NCI-H1930 (cell line): ENCODE data around the gene NME3.

Experiments
- DNase-seq, 2 experiments: peaks; one replicate each; lab custom pipeline; 2025; lab: John Stamatoyannopoulos, UW

The NME3 gene

DNA sequence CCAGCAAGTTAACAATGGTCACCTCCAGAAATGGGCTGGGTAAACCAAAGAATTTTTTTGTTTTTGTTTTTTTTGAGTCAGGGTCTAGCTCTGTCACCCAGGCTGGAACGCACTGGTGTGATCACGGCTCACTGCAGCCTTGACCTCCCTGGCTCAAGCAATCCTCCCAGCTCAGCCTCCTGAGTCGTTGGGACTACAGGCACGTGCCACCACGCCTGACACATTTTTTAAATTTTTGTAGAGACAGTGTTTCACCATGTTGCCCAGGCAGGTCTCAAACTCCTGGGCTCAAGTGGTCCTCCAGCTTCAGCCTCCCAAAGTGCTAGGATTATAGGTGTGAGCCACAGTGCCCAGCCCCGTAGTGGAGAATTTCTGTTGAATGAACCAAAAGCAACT lies 9.3 kb upstream of the NME3 start:
- no peak for DNase-seq

DNA sequence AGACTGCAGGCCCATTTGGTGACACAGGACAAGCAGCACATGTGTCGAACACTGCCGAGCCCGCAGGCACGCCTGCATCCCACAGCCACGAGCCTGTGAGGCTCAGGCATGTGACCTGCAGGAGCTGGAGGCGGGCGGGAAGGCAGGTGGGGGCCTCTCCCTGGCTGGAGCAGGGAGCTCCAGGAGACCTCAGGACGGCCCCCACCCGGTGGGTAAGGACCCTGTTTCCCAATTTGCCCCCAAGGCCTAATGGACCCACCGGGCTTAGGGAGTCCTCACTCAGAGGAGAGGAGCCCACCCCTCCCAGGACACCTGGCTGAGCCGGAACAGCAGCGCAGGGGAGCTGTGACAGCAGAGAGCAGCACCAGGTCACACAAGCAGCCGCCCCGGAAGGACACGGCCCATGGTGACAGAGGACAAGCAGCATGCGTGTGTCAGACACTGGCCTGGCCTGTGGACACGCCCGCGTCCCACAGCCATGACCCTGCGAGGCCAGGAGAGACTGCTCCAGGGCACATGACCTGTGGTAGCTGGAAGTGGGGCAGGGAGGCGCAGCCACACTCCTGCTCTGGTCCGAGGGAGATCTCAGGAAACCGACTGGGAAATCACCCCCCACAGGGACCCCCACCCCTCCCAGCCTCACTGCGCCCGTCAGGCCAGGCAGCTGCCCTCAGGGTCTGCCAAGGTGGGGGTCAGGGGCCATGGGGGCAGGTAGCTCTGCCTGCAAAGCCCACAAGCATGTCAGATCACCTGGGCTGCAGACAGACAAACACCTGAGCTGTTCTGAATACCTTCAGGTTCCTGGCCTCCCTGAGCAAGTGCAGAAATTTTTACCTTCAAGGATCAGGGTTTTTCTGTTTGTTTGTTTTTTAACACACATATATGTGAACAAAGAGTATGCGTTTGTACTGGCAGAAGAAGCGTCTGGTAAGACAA lies 8.7 kb upstream of the NME3 start:
- DNase-seq: no peak

DNA sequence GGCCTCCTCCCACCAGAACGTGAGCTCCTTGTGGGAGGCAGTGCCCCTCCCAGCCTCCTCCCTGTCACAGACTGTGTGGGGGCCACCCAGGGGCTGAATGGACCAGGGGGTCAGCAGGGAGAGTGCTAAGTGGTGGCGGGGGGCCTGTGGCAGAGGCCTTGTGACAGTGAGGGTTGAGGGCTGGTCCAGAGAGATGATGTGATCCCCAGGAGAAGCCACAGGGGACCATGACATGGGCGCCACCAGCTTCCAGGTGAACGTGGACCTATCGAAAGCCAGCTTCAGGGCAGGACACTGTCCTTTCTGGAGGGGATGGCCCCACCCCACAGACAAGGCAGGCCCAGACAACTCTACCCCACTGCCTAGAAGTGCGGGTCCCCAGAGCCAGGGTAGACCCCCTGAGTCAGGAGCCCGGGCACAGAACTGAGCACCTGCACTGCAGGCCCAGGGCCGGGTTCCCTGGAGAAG lies 7.9 kb upstream of the NME3 start:
- DNase-seq: no peak

DNA sequence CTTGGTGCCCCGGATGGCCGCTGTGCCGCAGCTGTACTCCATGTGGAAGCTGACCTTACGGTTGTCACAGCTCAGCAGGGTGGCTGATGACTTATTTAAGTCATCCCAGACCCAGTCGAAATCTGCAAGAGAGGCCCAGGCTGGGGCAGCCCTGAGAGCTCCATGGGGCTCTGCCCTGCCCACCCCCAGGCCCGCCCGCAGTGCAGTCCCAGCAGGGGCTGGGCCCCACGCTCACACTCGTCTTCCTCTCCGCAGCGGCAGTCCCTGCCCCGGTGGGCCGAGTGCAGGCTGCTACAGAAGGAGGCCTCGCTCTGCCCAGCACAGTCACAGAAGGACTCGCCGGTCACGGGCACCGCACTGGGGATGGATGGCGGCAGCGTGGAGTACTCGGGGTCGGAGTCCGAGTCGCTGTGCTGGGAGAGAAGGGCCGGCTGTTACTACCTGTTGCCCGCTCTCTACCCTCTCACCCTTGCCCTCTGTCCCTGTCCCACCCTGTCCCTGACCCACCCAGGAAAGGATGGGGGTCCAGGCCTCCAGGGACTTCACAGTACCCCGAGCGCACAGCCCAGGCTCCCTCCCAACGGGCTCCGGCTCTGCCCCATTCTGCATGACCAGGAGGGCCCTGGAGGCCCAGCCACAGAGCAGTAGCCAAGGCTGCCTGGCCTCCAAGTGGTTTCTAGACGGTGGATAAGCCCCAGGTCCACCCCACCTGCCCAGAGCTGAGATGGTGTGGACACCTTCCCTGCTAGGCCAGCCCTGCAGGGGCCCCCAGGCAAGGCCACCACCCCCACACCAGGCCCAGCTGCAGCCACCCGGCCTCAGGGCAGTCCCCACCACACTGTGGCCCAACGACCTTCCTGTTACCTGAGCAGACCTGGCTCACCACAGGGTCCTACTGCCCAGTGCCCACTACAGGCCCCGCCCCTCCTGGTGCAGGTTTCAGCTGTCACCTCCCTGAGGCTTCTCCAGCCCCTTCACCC lies 7.1 kb upstream of the NME3 start:
- DNase-seq: no peak

DNA sequence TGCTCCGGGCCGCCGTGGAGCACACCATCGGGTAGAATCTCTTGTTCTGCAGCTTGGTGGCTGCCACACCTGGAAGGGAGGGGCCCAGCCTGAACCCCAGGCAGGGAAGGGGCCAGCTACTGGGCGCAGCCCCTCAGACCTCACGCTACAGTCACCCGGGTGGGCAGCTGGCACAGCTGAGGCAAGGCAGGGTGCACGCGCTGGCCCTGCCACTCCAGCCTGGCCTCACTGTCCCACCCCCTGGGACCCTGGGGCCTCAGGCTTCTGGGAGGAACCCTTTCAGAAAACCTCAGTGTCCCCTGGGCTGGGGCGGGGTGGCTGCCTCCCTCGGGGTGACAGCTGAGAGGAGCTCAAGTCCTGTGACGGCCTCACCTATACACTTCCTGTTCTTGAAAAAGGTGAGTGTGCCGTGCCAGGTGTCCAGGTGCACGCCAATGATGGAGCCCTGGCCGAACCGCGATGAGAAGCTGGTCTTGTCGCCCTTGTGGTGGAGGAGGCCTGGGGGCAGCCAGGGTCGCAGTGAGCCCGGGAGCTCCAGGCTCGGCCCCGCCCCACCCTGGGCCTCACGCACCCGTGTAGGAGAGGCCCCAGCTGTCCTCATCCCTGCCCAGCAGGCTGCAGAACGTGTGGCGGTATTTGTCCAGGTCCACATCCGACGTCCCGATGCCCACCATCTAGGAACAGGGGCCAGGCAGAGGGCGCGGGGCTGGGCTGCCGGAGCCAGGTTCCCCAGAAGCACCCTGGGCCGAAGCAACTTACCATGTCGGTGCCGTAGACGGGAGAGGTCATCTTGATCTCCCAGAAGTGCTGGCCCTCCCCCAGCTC lies 6.2 kb upstream of the NME3 start:
- DNase-seq: no peak

DNA sequence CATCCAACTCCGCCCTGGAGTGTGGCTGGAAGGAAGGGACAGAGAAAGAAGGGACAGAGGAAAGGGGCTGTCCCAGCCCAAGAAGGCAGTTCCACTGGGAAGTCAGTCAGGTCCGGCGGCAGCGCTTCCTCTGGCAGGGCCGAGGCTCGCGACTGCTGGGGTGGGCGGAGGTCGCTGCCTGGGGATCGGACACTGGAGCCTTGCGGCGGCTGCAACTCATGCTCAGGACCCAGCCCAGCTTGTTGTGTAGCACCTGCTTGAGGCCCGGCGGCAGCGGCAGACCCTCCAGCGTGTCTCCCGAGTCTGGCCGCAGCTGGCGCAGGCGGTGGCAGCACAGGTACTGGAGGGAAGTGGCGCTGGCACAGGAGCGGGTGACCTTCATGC lies 5.6 kb upstream of the NME3 start:
- DNase-seq: no peak

DNA sequence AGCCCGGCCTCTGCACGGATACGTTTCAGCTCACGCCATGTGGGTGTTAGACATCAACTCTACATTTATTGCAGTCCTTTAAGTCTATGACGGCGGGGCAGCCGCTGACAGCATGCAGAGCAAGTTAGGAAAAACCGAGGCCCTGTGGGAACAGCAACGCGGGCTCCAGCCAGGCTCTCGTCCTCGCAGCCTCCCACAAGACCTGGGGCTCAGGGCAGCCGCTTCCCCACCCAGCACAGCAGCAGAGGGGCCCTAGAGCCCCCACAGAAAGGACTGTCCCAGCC lies 5.3 kb upstream of the NME3 start:
- DNase-seq: no peak

DNA sequence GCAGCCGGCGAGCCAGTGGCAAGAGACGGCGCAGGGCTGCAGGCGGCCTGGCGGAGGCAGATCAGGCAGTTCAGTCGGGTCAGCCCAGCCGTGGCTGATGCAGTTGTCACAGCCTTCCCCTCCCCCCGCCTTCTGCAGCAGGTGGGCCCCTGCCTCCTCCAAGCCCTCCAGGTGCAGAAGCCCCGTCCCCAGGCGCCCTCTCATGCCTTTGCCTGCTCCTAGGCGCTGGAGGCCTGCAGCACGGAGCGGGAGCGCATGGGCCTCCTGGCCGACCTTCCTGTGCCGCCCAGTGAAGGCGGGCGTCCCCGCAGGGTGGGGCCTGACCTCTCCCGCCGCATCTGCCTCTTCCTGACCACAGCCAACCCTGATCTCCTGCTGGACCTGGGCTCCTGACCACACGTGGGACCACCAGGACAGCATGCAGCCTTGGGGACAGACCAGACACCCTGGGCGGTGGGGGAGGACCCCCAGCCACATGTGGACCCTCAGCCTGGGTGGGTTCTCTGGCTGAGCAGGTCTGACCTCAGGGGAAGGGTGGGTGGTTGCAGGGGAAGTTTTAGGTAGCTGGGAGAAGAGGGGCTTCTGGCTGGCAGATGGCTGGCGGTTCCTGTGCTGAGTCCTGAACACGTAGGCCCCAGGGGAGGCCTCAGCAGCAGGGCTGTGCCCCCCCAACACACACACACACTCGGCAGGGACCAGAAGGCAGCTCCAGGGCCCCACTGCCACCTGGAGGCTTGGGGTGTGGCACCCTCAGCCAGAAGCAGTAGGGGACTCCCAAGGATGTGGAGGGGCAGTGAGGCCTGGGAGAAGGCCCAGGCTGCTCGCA lies 4.7 kb upstream of the NME3 start:
- DNase-seq: no peak

DNA sequence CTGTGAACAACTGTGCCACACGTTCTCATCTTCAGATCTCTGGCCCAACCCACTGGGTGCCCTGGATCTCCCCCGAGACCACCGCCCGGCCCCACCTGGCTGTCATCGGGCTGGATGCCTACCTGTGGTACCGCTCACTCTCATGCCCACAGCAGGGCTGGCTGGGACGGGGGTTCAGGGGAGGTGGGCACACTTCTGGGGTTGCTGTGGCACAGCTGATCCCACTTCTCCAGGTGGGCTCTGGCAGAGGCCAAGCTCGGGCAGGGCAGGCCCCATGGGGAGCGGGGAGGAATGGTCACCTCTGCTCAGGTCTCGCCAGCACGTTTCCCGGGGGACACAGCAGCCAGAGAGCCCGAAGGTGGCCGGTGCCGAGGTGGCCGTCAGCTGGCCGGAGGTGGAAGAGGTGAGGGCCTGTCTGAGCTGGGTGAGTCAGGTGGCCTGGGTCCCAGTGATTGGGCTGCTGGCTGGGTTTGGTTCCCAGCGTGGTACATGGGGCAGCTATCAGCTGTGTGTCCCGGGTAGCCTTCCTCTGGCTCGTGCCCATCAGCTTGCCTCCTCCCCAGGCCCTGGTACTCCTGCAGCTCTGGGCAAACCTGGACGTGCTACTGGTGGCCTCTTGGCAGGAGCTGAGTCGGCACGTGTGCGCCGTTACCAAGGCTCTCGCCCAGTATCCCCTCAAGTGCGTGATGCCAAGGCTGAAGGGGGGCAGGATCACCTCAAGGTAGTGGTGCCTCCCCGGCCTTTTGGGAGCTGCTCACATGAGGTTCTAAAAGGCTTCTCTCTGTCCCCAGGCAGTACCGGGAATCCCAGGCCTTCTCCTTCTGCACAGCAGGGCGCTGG lies 3.9 kb upstream of the NME3 start:
- DNase-seq: no peak

DNA sequence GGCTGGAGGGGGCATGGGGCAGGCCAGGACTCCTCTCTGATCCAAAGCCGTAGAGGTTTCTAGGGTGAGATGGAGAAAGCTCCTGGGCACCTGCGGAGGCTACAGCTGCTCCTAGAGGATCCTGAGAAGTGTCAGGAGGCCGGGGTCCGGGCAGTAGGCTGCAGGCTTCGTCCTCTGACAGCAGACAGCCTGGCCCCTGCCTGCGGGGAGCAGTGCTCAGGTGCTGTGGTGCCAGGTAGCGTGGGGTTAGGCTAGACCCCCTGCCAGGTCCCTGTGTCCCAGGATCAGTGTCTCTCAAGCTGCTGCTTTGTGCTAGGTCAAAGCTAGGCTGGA lies 3.1 kb upstream of the NME3 start:
- DNase-seq: no peak

DNA sequence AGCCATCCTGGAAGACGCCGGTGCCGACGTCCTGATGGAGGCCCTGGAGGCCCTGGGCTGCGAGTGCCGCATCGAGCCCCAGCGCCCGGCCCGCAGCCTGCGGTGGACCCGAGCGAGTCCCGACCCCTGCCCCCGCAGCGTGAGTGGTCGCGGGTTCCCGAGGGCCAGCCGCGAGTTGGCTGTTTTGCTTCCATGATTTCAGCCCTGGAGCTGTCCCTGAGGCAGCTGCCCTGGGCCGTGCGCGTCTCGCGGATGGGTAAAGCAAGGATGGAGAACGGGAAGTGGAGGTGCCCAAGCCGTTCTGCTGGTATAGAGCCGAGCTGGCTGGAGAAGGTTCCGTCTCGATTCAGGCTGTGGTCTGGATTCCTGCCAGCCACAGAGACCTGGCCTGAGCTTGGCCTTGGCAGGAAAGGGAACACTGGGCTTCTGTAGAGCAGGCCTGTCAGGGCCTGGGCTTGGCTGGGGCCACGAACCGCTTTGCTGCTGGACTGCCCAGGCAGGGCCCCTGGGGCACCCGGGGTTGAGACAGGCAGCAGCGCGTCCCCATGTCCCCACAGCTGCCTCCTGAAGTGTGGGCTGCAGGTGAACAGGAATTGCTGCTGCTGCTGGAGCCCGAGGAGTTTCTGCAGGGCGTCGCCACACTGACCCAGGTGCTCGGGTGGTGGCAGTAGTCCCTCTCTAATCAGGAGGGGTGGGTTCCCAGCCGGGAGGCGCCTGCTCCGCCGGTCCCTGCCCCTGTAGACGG lies 2.5 kb upstream of the NME3 start:
- no peak for DNase-seq

DNA sequence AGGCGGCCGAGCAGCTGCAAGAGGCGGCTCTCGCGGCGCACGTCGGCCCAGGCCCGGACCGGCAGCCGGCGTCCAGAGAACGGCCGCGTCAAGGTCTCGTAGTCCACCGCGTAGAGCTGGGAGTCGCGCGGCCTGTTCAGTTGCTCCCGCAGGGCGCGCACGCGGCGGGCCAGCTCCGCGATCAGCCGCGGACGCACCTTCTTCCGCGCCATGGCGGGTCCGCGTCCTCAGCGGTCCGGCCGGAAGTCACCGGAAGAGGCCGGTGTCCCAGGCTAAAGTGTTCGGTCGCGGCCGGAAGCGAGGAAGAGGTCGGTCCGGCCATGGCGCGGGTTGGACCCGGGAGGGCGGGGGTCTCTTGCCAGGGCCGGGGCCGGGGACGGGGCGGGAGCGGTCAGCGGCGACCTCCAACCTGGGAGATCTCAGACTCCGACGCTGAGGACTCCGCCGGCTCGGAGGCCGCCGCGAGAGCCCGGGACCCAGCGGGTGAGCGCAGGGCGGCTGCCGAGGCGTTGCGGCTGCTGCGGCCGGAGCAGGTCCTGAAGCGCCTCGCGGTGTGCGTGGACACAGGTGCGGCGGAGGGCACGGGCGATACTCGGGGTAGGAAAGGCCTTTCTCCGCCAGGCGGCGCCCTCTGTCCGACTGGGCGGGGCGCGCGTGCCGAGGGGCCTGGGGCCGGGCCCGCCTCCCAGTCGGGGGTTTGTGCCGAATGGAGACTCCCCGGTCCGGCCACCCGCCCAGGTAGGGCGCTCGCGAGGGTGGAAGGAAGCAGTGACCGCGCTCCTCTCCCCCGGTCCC lies 1.8 kb upstream of the NME3 start, which contains the start of gene MRPS34:
Gene MRPS34, minus strand, starts transcription at position 227 of the 795 bp plus-strand sequence. Its CDS starts 15 bp downstream, at position 212.
- peak; percentile 80 to 90 for DNase-seq

DNA sequence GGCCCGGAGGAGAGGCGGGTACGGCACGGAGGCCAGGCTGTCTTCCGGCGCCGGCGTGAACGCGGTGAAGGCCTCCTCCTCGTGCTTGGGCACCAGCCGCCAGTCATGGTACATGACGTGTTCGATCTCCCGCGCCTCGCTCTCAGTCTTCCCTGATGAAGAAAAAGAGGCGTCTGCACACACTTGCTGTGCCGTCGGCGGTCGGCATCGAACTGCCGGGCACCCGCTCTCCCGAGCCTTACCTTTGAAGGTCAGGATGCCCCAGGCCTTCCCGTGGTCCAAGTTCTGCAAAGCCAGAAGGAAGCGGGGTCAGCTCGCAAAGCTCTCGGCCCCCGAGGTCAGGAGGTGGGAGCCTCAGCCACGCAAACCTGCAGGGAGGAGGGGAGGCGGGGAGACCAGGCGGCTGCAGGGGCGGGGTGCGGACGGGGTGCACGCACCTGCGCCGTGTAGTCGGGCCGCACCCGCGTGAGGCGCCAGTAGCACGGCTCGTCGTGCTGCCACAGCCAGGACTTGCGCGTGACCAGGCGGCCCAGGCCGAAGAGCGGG lies 1.1 kb upstream of the NME3 start, which contains the start of gene EME2:
Gene EME2, plus strand, starts transcription at position 449 of the 546 bp plus-strand sequence. CDS start 418 bp downstream, outside the sequence.
- DNase-seq: no peak

DNA sequence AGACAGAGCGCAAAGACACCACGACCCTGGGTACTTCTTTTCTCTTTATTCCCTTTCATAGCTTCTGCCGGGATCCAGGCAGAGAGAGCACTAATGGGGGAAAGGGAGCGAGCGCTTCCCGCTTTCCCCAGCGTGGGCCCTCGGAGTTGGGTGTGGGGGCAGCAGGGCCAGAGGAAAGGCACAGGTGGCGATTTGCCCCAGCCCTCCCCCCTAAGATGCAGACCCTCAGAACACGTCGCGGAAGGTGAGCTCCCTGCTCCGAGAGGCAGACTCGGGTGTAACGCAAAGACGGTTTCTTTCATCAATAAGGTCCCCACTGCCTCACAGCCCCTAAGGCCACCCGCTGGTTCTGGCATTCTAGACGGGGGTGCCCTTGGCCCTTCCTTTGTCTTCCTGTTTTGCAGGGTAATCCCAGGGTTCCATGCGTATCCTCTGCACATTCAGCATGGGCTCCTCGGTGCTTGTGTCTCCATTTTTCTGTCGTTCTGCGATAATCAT lies 570 bp upstream of the NME3 start:
- DNase-seq: no peak

DNA sequence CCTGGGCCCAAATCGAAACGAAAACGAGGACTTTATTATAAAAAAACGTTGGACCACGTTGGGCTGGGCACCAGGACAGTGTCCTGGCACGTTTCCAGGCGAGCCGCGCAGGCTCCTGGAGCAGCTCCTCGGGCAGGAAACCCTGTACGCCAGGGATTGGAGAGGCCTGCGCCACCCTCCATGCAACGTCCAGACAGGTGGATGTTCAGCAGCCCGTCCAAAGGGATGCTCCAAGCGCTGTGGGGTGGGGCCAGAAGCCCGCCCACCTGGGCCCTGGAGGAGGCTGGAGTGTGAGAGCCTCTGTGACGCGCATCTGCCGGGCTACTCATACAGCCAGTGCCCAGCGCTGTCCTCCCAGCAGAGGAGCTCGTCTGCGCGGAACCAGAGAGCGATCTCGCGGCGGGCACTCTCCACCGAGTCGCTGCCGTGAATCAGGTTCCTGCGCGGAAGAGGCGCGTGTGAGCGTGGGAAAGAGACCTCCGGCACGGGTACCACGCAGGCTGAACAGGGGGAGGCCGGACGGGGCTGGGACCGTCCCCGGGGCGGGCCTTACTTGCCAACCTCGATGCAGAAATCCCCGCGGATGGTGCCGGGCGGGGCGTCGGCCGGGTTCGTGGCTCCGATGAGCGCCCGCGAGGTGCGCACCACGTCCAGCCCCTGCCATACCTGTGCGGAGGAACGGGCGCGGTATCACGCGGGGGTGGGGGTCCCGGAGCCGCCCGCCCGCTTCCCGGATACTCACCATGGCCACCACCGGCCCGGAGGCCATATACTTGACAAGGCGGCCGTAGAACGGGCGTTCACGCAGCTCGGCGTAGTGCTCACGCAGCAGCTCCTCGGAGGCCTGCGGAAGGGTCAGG lies 785 bp downstream of the NME3 start:
- DNase-seq: no peak

DNA sequence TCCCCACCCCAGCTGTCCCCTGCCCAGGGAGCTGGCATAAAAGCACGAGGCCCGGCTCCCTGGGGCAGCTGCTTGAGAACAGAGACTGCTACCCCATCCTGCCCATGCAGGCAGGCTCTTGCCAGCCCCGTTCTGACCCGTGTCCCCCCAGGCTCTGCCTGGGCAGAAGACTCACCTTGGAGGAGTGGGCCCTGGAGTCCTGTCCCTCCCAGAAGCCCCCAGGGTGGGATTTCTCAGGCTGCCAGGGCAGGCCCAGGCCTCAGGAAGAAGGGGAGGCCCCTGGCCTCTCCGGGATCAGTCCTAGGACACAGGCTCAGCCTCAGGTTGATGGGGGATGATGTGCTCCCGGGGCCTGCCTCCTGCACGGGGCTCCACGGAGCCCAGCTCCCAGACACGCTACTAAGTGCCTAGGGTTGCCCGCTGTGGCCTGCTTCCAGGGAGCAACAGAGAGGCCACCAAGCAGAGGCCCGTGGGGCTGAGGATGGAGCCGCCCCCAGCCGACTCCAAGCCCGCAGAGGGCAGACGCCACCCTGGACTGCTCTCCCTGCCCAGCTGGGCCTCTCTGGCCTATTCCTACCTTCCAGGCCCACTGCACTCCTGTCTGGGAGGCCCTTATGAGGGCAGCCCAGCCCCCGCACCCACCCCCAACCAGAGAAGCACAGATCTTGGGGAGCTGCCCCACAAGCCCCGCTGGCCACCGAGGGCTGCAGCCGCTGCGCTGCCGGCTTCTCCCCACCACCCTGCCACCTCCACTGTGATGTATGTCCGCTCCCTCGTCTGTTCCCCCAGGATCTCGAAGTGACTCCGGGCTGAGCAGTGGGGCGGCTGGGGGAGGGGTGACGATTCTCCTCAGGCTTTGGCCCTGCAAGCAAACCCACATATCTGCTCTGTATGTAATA lies 1.7 kb downstream of the NME3 start:
- DNase-seq: no peak
